Measurements from ENCODE around the gene MSLN.

The MSLN gene

GRCh38 chr16:794853-795466, 34.4 kb downstream of the MSLN start:
- no peak for DNase-seq

GRCh38 chr16:795580-796229, 35.2 kb downstream of the MSLN start:
- DNase-seq: no peak

GRCh38 chr16:796296-797119, 36.0 kb downstream of the MSLN start:
- no peak for DNase-seq

- no peak for DNase-seq
These were observed 36.5 kb downstream of the MSLN start for GRCh38 chr16:797120-797420.

GRCh38 chr16:797686-798085, 37.2 kb downstream of the MSLN start:
- no peak for DNase-seq

GRCh38 chr16:798666-799065, 38.1 kb downstream of the MSLN start:
- DNase-seq: no peak

GRCh38 chr16:799111-799947, 38.8 kb downstream of the MSLN start:
- DNase-seq: no peak

GRCh38 chr16:799948-800833, 39.7 kb downstream of the MSLN start, which contains the start of gene GNG13:
GNG13 (minus strand) TSS chr16:800734; CDS start chr16:799077, 1,657 bp downstream.
- no peak for DNase-seq

- no peak for DNase-seq
These were observed 40.4 kb downstream of the MSLN start for GRCh38 chr16:800834-801511.

- DNase-seq: no peak
These were observed 41.2 kb downstream of the MSLN start for GRCh38 chr16:801584-802363.

- DNase-seq: no peak
These were observed 41.9 kb downstream of the MSLN start for GRCh38 chr16:802461-802860.

GRCh38 chr16:802914-803753, 42.6 kb downstream of the MSLN start:
- DNase-seq: no peak

- no peak for DNase-seq
These were observed 43.2 kb downstream of the MSLN start for GRCh38 chr16:803754-804080.

GRCh38 chr16:804193-805048, 43.9 kb downstream of the MSLN start:
- DNase-seq: no peak

GRCh38 chr16:805474-805873, 44.9 kb downstream of the MSLN start:
- DNase-seq: no peak

- DNase-seq: peak; percentile 86
These were observed 47.0 kb downstream of the MSLN start for GRCh38 chr16:807347-808084.

- DNase-seq: no peak
These were observed 47.5 kb downstream of the MSLN start for GRCh38 chr16:808085-808386.

GRCh38 chr16:813204-813915, 52.8 kb downstream of the MSLN start:
- no peak for DNase-seq
